ENCODE results near the gene NEK3. TPM values are rescaled to one million over a fixed set of nuclear protein-coding genes. Genes with fewer than 3 reads are reported as not detected.
"Not testable (repeated sequence)": the region's sequence is repeated elsewhere in the genome, so short reads cannot be mapped to it uniquely, and the experiment has no call there.

NEK3 gene
- total RNA-seq, 1 donor from 2014 or later, result 4.3 TPM

DNA sequence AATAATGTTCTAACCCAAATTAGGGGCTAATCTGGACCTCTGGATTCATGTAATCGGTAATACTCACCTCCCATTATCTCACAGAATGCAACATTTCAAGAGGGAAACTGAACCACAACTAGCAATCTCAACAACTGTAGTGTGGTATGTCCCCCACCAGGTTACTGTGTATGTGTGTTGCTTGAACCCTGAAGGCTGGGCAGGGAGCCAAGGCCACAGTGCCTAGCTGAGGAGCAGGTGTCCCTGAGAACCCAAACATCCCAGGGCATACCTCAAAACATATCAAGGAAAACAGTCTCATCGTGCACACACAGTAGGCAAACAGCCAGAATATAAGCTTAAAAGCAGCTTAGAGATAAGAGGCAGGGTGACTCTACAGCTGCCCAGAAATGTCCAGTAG is 20.5 kb upstream of the NEK3 start:
- H3K4me1 ChIP-seq, result no peaks in the 10 kb centered on the region
- TF ChIP-seq, protein P1, sequence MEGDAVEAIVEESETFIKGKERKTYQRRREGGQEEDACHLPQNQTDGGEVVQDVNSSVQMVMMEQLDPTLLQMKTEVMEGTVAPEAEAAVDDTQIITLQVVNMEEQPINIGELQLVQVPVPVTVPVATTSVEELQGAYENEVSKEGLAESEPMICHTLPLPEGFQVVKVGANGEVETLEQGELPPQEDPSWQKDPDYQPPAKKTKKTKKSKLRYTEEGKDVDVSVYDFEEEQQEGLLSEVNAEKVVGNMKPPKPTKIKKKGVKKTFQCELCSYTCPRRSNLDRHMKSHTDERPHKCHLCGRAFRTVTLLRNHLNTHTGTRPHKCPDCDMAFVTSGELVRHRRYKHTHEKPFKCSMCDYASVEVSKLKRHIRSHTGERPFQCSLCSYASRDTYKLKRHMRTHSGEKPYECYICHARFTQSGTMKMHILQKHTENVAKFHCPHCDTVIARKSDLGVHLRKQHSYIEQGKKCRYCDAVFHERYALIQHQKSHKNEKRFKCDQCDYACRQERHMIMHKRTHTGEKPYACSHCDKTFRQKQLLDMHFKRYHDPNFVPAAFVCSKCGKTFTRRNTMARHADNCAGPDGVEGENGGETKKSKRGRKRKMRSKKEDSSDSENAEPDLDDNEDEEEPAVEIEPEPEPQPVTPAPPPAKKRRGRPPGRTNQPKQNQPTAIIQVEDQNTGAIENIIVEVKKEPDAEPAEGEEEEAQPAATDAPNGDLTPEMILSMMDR (IDR thresholded peaks at IDR 0.05; ENCODE audit: borderline replicate concordance), result no peak
- H3K36me3 ChIP-seq, result peaks cover 74% of the 10 kb centered on the region
- DNase-seq, result no peak
- no peak overlapping the region for H3K27ac ChIP-seq (replicated peaks)
- H3K27me3 ChIP-seq (ENCODE audit: low read depth), result no peaks in the 10 kb centered on the region
- intact Hi-C loops (cut with micrococcal nuclease), result loop anchor here (5.0 kb wide), 1 partner anchor 38 kb away; no protein-coding TSS in a partner anchor
- no peaks in the 10 kb centered on the region for H3K9me3 ChIP-seq (replicated peaks)
- H3K4me3 ChIP-seq, result no peak overlapping the region

DNA sequence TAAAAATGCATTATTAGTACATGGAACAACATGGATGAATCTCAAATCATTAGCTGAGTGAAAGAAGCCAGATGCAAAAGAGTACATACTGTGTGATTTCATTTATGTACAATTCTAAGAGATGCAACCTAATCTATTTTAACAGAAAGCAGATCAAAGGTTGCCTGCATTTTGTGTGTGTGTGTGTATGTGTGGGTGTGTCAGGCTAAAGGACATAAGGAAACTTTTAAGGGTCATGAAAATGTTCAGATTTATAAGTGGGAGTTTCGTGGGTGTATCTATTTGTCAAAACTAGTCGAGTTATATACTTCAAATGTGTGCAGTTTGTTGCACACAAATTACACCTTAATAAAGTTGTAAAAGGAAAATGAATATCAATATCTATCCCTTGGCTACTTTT is 17.9 kb upstream of the NEK3 start:
- Histone ChIP-seq H3K4me1 (no peaks in the 10 kb centered on the region), H3K4me3 (no peak overlapping the region), H3K27me3 (ENCODE audit: low read depth) (no peaks in the 10 kb centered on the region), H3K36me3 (peaks cover 69% of the 10 kb centered on the region), H3K27ac (replicated peaks) (no peak overlapping the region), H3K9me3 (replicated peaks) (no peaks in the 10 kb centered on the region)
- DNase-seq, result no peak
- TF ChIP-seq, protein P1 (IDR thresholded peaks at IDR 0.05; ENCODE audit: borderline replicate concordance), result no peak
- intact Hi-C loops (cut with micrococcal nuclease), result no loop called here

GRCh38 chr13:52173970-52174369 is 14.6 kb upstream of the NEK3 start:
- H3K4me1 ChIP-seq; H3K27ac ChIP-seq (replicated peaks); H3K4me3 ChIP-seq; H3K27me3 ChIP-seq (ENCODE audit: low read depth); H3K9me3 ChIP-seq (replicated peaks); intact Hi-C loops (cut with micrococcal nuclease); DNase-seq: not testable (repeated sequence)
- H3K36me3 ChIP-seq, result peaks cover 79% of the 10 kb centered on the region

GRCh38 chr13:52173373-52173772 is 14.0 kb upstream of the NEK3 start:
- intact Hi-C loops (cut with micrococcal nuclease), result no loop called here
- Histone ChIP-seq H3K27me3 (ENCODE audit: low read depth) (no peaks in the 10 kb centered on the region), H3K36me3 (peaks cover 84% of the 10 kb centered on the region), H3K4me3 (no peak overlapping the region), H3K9me3 (replicated peaks) (no peaks in the 10 kb centered on the region), H3K4me1 (no peaks in the 10 kb centered on the region), H3K27ac (replicated peaks) (no peak overlapping the region)
- TF ChIP-seq, protein P1 (IDR thresholded peaks at IDR 0.05; ENCODE audit: borderline replicate concordance), result no peak
- DNase-seq, result no peak

DNA sequence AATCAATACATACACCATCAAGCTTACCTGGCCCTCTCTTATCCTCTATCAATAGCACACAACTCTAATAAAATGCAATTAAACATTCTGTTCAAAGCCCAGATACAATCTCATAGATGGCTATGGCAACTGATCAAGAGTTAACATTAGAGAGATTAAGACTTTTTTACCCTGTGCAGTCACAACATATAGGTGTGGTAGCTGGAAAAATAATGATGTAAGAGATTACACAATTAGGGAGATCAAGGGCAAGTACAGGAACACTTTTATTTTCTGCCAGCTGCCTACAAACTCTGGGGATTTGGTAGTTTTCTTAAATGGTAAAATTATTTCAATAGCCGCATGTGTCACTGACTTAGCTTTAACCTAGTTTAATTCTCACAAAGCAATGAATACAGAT is 12.3 kb upstream of the NEK3 start:
- intact Hi-C loops (cut with micrococcal nuclease); H3K27me3 ChIP-seq (ENCODE audit: low read depth); DNase-seq; H3K4me1 ChIP-seq; H3K4me3 ChIP-seq; H3K9me3 ChIP-seq (replicated peaks); H3K27ac ChIP-seq (replicated peaks): not testable (repeated sequence)
- peaks cover 85% of the 10 kb centered on the region for H3K36me3 ChIP-seq

DNA sequence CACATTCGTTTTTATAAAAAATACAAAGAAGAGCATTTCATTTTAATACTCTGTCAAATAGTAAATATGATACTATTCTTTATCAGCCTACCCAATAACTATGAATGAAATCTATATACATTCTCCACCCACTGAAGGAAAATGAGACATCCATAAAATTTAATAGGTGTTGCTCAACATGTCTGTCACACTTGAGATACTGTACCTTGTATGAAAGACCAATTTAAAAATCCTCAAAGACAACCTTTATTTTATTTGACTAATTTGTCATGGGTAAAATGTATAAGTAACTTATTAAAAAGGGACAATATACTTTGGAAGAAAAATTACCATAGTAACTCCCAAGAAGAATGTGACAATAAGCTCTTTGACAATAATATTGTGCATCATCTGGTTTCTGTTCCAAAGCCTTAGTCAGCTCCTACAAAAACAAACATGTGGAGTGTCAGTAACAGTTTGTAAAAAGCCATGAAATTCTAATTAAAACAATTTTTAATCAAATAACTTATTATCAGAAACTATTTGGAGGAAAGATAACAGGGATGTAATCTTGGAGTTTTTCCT is 11.5 kb upstream of the NEK3 start:
- H3K4me1 ChIP-seq; H3K27ac ChIP-seq (replicated peaks); H3K4me3 ChIP-seq; intact Hi-C loops (cut with micrococcal nuclease); H3K9me3 ChIP-seq (replicated peaks); DNase-seq; H3K27me3 ChIP-seq (ENCODE audit: low read depth): not testable (repeated sequence)
- peaks cover 87% of the 10 kb centered on the region for H3K36me3 ChIP-seq

GRCh38 chr13:52169839-52170238 is 10.4 kb upstream of the NEK3 start:
- Histone ChIP-seq H3K9me3 (replicated peaks) (no peaks in the 10 kb centered on the region), H3K4me3 (no peak overlapping the region), H3K36me3 (peaks cover 81% of the 10 kb centered on the region)

More at GRCh38 chr13:52169839-52170238, 10.4 kb upstream of the NEK3 start:
- H3K4me1 ChIP-seq, result peaks cover 4% of the 10 kb centered on the region
- no peaks in the 10 kb centered on the region for H3K27me3 ChIP-seq (ENCODE audit: low read depth)
- TF ChIP-seq, protein P1 (IDR thresholded peaks at IDR 0.05; ENCODE audit: borderline replicate concordance), result no peak
- intact Hi-C loops (cut with micrococcal nuclease), result no loop called here
- no peak for DNase-seq
- no peak overlapping the region for H3K27ac ChIP-seq (replicated peaks)

All from left ventricle myocardium inferior (tissue), 1 donor.